SK-N-SH (cell line): ENCODE measurements around the gene CREB5. TPM values are rescaled to one million over a fixed set of nuclear protein-coding genes. Genes with fewer than 3 reads are reported as not detected.

Experiments used
- CTCF ChIA-PET: fragments of 300-600, 350-600 bp; formaldehyde crosslinking; extraction: SDS; loops from one replicate; lab custom pipeline; 2021; lab: Yijun Ruan, JAX
- POLR2A ChIA-PET: fragments of 350-600 bp; sonication (Branson Sonifier 250); formaldehyde crosslinking; extraction: SDS; loops from one replicate; lab custom pipeline; 2020; ENCODE audit warnings: antibody characterized with exemption, inconsistent platforms; lab: Yijun Ruan, JAX
- DNase-seq: peaks from one replicate; pipeline ENCODE4 v3.0.0; 2012
- H2AFZ ChIP-seq: fragments of 200-600 bp; sonication (generic); 2 replicates; pipeline ENCODE4 v1.8.1; 2016; ENCODE audit warnings: antibody characterized with exemption, mild to moderate bottlenecking, low read depth
- H3F3A ChIP-seq: fragments of 200-600 bp; sonication (generic); replicated peaks from 2 replicates; pipeline ENCODE3; 2016; ENCODE audit warnings: antibody characterized with exemption, mild to moderate bottlenecking; ENCODE audit not compliant: insufficient read depth
- H3K27ac ChIP-seq, 2 experiments: fragments of 200-500 bp in 1 of 2; fragments of 200-600 bp in 1 of 2; sonication (Bioruptor generic) in 1 of 2; sonication (generic), shearing (Covaris generic) in 1 of 2; 2 replicates each; pipeline versions ENCODE4 v1.5.1 to v1.6.1; 2014 to 2016; ENCODE audit warnings: low read depth in 2 of 2, inconsistent platforms in 1 of 2, low read length in 1 of 2, mild to moderate bottlenecking in 1 of 2, mixed read lengths in 1 of 2
- H3K27me3 ChIP-seq: fragments of 200-600 bp; sonication (generic), shearing (Covaris generic); 2 replicates; pipeline ENCODE4 v1.6.1; 2016; ENCODE audit warnings: mixed run types; ENCODE audit not compliant: insufficient read depth
- H3K36me3 ChIP-seq, 2 experiments: fragments of 200-500 bp in 1 of 2; fragments of 200-600 bp in 1 of 2; sonication (Bioruptor generic) in 1 of 2; sonication (generic) in 1 of 2; replicated peaks in 1 of 2; 2 replicates each; pipeline versions ENCODE3 to v1.5.1; 2014 to 2016; ENCODE audit warnings: low read length in 1 of 2, mild to moderate bottlenecking in 1 of 2; ENCODE audit not compliant: insufficient read depth in 2 of 2, control insufficient read depth in 1 of 2
- H3K4me1 ChIP-seq, 2 experiments: fragments of 200-500 bp in 1 of 2; fragments of 200-600 bp in 1 of 2; sonication (Bioruptor generic) in 1 of 2; sonication (generic), shearing (Covaris generic) in 1 of 2; 2 replicates each; pipeline versions ENCODE4 v1.5.1 to v1.6.1; 2014 to 2016; ENCODE audit warnings: low read depth in 1 of 2, low read length in 1 of 2, mixed run types in 1 of 2; ENCODE audit not compliant: insufficient read depth in 2 of 2, control insufficient read depth in 1 of 2
- H3K4me2 ChIP-seq: fragments of 200-600 bp; sonication (generic), shearing (Covaris generic); 2 replicates; pipeline ENCODE4 v1.6.1; 2017; ENCODE audit warnings: mixed run types
- H3K4me3 ChIP-seq, 2 experiments: fragments of 200-500 bp in 1 of 2; fragments of 200-600 bp in 1 of 2; sonication (Bioruptor generic) in 1 of 2; sonication (generic), shearing (Covaris generic) in 1 of 2; 2 replicates each; pipeline versions ENCODE4 v1.5.1 to v1.8.1; 2014 to 2016; ENCODE audit warnings: low read depth in 2 of 2, inconsistent platforms in 1 of 2, low read length in 1 of 2, mild to moderate bottlenecking in 1 of 2, mixed read lengths in 1 of 2, moderate library complexity in 1 of 2
- H3K79me2 ChIP-seq: fragments of 200-600 bp; sonication (generic); 2 replicates; pipeline ENCODE4 v1.8.1; 2017; ENCODE audit warnings: mild to moderate bottlenecking; ENCODE audit not compliant: insufficient read depth
- H3K9ac ChIP-seq: fragments of 200-600 bp; sonication (generic); 2 replicates; pipeline ENCODE4 v1.6.1; 2017; ENCODE audit warnings: mixed run types
- H3K9me2 ChIP-seq: fragments of 200-600 bp; sonication (generic); 2 replicates; pipeline ENCODE4 v1.6.1; 2017; ENCODE audit warnings: mixed run types
- H3K9me3 ChIP-seq: fragments of 200-600 bp; sonication (generic); 2 replicates; pipeline ENCODE4 v1.6.1; 2017; ENCODE audit warnings: mixed run types, mild to moderate bottlenecking, moderate library complexity
- H4K20me1 ChIP-seq: fragments of 200-600 bp; sonication (generic); 2 replicates; pipeline ENCODE4 v1.6.1; 2017; ENCODE audit warnings: mild to moderate bottlenecking, mixed run types; ENCODE audit not compliant: insufficient read depth
- CHD2 ChIP-seq: fragments of 150-350 bp; IDR thresholded peaks from 2 replicates; pipeline ENCODE4 v1.6.1; 2018; ENCODE audit warnings: low read length; ENCODE audit not compliant: partially characterized antibody
- ELF1 ChIP-seq: IDR thresholded peaks from 2 replicates; pipeline ENCODE4 v1.4.0; 2012
- EZH2phosphoT487 ChIP-seq: fragments of 200-600 bp; sonication (generic); IDR thresholded peaks from 2 replicates; pipeline ENCODE4 v1.6.1; 2017; ENCODE audit warnings: low read depth, mixed run types, mild to moderate bottlenecking, antibody characterized with exemption, moderate library complexity, borderline replicate concordance
- FOXJ3 ChIP-seq: sonication (generic); formaldehyde crosslinking; IDR thresholded peaks from 2 replicates; pipeline ENCODE4 v1.5.1; 2020; ENCODE audit warnings: mild to moderate bottlenecking, missing genetic modification reagents
- FOXM1 ChIP-seq: IDR thresholded peaks from 2 replicates; pipeline ENCODE4 v1.4.0; 2012; ENCODE audit warnings: low read depth, mild to moderate bottlenecking
- GABPA ChIP-seq: IDR thresholded peaks from 2 replicates; pipeline ENCODE4 v1.4.0; 2012; ENCODE audit warnings: low read depth, mild to moderate bottlenecking
- GATA2 ChIP-seq: sonication (generic); formaldehyde crosslinking; IDR thresholded peaks from 2 replicates; pipeline ENCODE4 v1.5.0; 2020; ENCODE audit warnings: mild to moderate bottlenecking, missing genetic modification reagents
- MEF2A ChIP-seq: IDR thresholded peaks from 2 replicates; pipeline ENCODE4 v1.4.0; 2012; ENCODE audit warnings: low read depth, borderline replicate concordance
- MXI1 ChIP-seq: IDR thresholded peaks from 2 replicates; pipeline ENCODE4 v1.6.1; 2012; ENCODE audit warnings: mild to moderate bottlenecking, low read depth, low read length, improper control_type of control experiment
- NFIC ChIP-seq: IDR thresholded peaks from 2 replicates; pipeline ENCODE4 v1.4.0; 2012; ENCODE audit warnings: borderline replicate concordance
- NRF1 ChIP-seq: IDR thresholded peaks from 2 replicates; pipeline ENCODE4 v1.6.1; 2012; ENCODE audit warnings: low read depth, mild to moderate bottlenecking, low read length
- RFX5 ChIP-seq: IDR thresholded peaks from 2 replicates; pipeline ENCODE4 v1.6.1; 2012; ENCODE audit warnings: mild to moderate bottlenecking, improper control_type of control experiment, low read length
- SIN3A ChIP-seq: IDR thresholded peaks from 2 replicates; pipeline ENCODE4 v1.6.1; 2012; ENCODE audit warnings: low read depth, mild to moderate bottlenecking, low read length, moderate library complexity, borderline replicate concordance
- YY1 ChIP-seq: IDR thresholded peaks from 2 replicates; pipeline ENCODE4 v1.4.0; 2012; ENCODE audit warnings: low read depth, mild to moderate bottlenecking
- WGBS: methylation state at CpG from one replicate; pipeline ENCODE4 v1.1.6; 2017; ENCODE audit warnings: low lambda C conversion rate; 5-methylcytosine and 5-hydroxymethylcytosine counted together
- polyA plus RNA-seq, 3 experiments: library from polyadenylated mRNA; depleted of rRNA; stranded (reverse); fragments of >200 nt; gene quantifications; 2 replicates each; pipeline ENCODE4 v1.2.3, GENCODE V29; 2012
- TF ChIP-seq, protein P1 (sequence below): fragments of 200-600 bp; sonication (generic); IDR thresholded peaks from 2 replicates; pipeline ENCODE4 v1.6.1; 2017; ENCODE audit warnings: antibody characterized with exemption, mild to moderate bottlenecking, moderate library complexity
- TF ChIP-seq, protein P2 (sequence below): IDR thresholded peaks from 2 replicates; pipeline ENCODE4 v1.4.0; 2012; ENCODE audit warnings: low read depth, borderline replicate concordance
- TF ChIP-seq, protein P3 (sequence below): IDR thresholded peaks from 2 replicates; pipeline ENCODE4 v1.6.1; 2012; ENCODE audit warnings: mild to moderate bottlenecking, low read depth, low read length, moderate library complexity
- TF ChIP-seq, protein P4 (sequence below): IDR thresholded peaks from 2 replicates; pipeline ENCODE4 v1.4.0; 2012; ENCODE audit warnings: low read depth

The CREB5 gene
- polyA plus RNA-seq, 1 of the 3 experiments (the other 2 are of a cell fraction), result 19.3 TPM

DNA sequence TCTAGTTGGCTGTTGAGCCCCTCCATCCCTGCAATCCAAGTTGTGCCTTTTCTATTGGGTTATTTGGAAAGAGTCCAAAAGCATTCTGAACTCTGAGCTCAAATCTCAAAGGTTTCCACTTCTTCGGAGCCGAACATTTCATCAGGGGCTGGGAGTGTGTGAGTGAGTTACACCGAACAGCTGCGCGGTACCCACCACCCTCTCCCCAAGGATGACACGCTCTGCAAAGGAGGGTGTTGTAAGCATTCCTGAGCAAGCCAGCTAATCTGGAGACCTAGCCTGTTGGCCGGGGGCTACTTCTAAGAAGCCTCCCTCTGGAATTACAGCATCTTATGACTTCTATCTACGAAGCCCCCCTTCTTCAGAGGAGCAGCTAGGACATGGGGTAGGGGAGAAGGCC lies 270.5 kb downstream of the CREB5 start:
- no peak overlapping the region for H2AFZ ChIP-seq
- peaks cover 12% of the 10 kb centered on the region in 2 experiments for H3K4me1 ChIP-seq
- no peaks in the 10 kb centered on the region for H3K9me3 ChIP-seq
- no peaks in the 10 kb centered on the region for H3K27me3 ChIP-seq
- no peak overlapping the region for H3K9ac ChIP-seq
- no peak overlapping the region for H3K27ac ChIP-seq
- H3F3A ChIP-seq, result peaks cover 9% of the 10 kb centered on the region
- no peaks in the 10 kb centered on the region for H3K9me2 ChIP-seq
- H3K4me2 ChIP-seq, result no peak overlapping the region
- H3K36me3 ChIP-seq, result no peaks in the 10 kb centered on the region
- CTCF ChIA-PET, result interaction anchor here (0.6 to 2.6 kb wide), 5 partner anchors 13 to 816 kb away, joined by 3 to 7 read pairs (median 3); no protein-coding TSS in a partner anchor
- TF ChIP-seq GATA2 (CRISPR knock-in tag), result no peak
- TF ChIP-seq SIN3A, result no peak
- POLR2A ChIA-PET, result interaction anchor here (0.7 kb wide), 1 partner anchor 9 kb away, joined by 3 read pairs; no protein-coding TSS in a partner anchor
- no peak overlapping the region for H3K4me3 ChIP-seq
- peaks cover 10% of the 10 kb centered on the region for H3K79me2 ChIP-seq
- H4K20me1 ChIP-seq, result no peaks in the 10 kb centered on the region
- DNase-seq, result no peak
- 93% methylated on average over 8 of the region's 8 CpGs for WGBS

DNA sequence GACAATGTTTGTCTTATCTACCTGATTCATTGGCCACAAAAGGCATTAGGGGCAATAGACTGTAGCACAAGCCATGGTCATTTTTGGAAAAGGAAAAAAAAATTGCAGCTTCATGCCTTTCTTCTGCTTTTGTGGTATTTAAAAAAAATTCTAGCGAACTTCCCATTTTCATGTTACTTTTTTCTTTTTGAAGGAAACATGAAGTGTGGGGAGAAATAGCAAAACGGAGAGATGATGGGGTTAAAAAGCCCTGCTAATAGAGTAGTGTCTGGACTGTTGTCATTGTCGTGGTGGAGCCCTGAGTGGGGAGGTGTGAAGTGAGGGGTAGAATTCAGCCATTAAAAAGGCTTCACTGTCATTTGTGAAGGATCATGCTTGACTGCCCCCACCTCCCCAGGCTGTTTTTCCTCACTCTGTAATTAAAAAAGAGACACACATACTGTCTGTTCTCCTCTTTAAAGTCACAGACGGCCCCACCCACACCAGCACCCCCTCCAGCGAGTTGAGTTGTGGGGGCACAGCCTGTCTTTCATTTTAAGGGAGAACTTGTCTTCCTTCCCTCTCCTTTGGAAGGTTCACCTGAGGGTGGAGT lies 272.4 kb downstream of the CREB5 start:
- H3K9ac ChIP-seq, result peak overlapping the region; percentile 96; the same call in 1 of the 2 replicates
- H3K27me3 ChIP-seq, result no peaks in the 10 kb centered on the region
- ChIA-PET CTCF (interaction anchor here (1.0 to 1.2 kb wide), 3 partner anchors 14 to 274 kb away, joined by 3 read pairs; no protein-coding TSS in a partner anchor), POLR2A (interaction anchor here (1.4 kb wide), 1 partner anchor 118 kb away, joined by 4 read pairs; no protein-coding TSS in a partner anchor)
- H3K27ac ChIP-seq, result peak overlapping the region in 1 of 2 experiments; percentile 100; a peak in 2 of 4 replicates
- no peaks in the 10 kb centered on the region for H3K36me3 ChIP-seq
- no peak overlapping the region for H3K4me3 ChIP-seq
- no peaks in the 10 kb centered on the region for H3K9me3 ChIP-seq
- H3F3A ChIP-seq, result peaks cover 21% of the 10 kb centered on the region
- H3K4me2 ChIP-seq, result 0 out of 2 replicates have a peak overlapping the region, but pooled peaks have one; percentile 93
- 79% methylated on average over 5 of the region's 5 CpGs for WGBS
- no peak overlapping the region for H2AFZ ChIP-seq
- H3K4me1 ChIP-seq, result peaks cover 12 to 20% of the 10 kb centered on the region in 2 experiments
- no peaks in the 10 kb centered on the region for H3K9me2 ChIP-seq
- peaks cover 26% of the 10 kb centered on the region for H3K79me2 ChIP-seq
- H4K20me1 ChIP-seq, result no peaks in the 10 kb centered on the region
- no peak for DNase-seq
- no peak for TF ChIP-seq MXI1
- TF ChIP-seq, protein P1, sequence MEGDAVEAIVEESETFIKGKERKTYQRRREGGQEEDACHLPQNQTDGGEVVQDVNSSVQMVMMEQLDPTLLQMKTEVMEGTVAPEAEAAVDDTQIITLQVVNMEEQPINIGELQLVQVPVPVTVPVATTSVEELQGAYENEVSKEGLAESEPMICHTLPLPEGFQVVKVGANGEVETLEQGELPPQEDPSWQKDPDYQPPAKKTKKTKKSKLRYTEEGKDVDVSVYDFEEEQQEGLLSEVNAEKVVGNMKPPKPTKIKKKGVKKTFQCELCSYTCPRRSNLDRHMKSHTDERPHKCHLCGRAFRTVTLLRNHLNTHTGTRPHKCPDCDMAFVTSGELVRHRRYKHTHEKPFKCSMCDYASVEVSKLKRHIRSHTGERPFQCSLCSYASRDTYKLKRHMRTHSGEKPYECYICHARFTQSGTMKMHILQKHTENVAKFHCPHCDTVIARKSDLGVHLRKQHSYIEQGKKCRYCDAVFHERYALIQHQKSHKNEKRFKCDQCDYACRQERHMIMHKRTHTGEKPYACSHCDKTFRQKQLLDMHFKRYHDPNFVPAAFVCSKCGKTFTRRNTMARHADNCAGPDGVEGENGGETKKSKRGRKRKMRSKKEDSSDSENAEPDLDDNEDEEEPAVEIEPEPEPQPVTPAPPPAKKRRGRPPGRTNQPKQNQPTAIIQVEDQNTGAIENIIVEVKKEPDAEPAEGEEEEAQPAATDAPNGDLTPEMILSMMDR, result no peak
- TF ChIP-seq, protein P2, sequence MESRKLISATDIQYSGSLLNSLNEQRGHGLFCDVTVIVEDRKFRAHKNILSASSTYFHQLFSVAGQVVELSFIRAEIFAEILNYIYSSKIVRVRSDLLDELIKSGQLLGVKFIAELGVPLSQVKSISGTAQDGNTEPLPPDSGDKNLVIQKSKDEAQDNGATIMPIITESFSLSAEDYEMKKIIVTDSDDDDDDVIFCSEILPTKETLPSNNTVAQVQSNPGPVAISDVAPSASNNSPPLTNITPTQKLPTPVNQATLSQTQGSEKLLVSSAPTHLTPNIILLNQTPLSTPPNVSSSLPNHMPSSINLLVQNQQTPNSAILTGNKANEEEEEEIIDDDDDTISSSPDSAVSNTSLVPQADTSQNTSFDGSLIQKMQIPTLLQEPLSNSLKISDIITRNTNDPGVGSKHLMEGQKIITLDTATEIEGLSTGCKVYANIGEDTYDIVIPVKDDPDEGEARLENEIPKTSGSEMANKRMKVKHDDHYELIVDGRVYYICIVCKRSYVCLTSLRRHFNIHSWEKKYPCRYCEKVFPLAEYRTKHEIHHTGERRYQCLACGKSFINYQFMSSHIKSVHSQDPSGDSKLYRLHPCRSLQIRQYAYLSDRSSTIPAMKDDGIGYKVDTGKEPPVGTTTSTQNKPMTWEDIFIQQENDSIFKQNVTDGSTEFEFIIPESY, result no peak
- TF ChIP-seq GATA2 (CRISPR knock-in tag), result no peak
- TF ChIP-seq MEF2A, result no peak
- no peak for TF ChIP-seq ELF1
- TF ChIP-seq FOXJ3, result no peak
- no peak for TF ChIP-seq NFIC
- TF ChIP-seq, protein P3, sequence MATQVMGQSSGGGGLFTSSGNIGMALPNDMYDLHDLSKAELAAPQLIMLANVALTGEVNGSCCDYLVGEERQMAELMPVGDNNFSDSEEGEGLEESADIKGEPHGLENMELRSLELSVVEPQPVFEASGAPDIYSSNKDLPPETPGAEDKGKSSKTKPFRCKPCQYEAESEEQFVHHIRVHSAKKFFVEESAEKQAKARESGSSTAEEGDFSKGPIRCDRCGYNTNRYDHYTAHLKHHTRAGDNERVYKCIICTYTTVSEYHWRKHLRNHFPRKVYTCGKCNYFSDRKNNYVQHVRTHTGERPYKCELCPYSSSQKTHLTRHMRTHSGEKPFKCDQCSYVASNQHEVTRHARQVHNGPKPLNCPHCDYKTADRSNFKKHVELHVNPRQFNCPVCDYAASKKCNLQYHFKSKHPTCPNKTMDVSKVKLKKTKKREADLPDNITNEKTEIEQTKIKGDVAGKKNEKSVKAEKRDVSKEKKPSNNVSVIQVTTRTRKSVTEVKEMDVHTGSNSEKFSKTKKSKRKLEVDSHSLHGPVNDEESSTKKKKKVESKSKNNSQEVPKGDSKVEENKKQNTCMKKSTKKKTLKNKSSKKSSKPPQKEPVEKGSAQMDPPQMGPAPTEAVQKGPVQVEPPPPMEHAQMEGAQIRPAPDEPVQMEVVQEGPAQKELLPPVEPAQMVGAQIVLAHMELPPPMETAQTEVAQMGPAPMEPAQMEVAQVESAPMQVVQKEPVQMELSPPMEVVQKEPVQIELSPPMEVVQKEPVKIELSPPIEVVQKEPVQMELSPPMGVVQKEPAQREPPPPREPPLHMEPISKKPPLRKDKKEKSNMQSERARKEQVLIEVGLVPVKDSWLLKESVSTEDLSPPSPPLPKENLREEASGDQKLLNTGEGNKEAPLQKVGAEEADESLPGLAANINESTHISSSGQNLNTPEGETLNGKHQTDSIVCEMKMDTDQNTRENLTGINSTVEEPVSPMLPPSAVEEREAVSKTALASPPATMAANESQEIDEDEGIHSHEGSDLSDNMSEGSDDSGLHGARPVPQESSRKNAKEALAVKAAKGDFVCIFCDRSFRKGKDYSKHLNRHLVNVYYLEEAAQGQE, result no peak
- TF ChIP-seq RFX5, result no peak
- TF ChIP-seq NRF1, result no peak
- TF ChIP-seq FOXM1, result no peak
- no peak for TF ChIP-seq EZH2phosphoT487
- TF ChIP-seq CHD2, result no peak
- TF ChIP-seq, protein P4, sequence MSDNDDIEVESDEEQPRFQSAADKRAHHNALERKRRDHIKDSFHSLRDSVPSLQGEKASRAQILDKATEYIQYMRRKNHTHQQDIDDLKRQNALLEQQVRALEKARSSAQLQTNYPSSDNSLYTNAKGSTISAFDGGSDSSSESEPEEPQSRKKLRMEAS, result no peak
- TF ChIP-seq GABPA, result no peak
- no peak for TF ChIP-seq YY1
